K562 (cell line): ENCODE measurements around the gene GPX6. TPM values are rescaled to one million over a fixed set of nuclear protein-coding genes. Genes with fewer than 3 reads are reported as not detected.

Source experiments
- EGR1 ChIP-seq: fragments of 450-650 bp; conservative IDR thresholded peaks from 2 replicates; pipeline ENCODE4 v1.6.1; 2017; ENCODE audit warnings: mild to moderate bottlenecking
- ETV1 ChIP-seq: fragments of 450-650 bp; conservative IDR thresholded peaks from 2 replicates; pipeline ENCODE4 v1.6.1; 2016; ENCODE audit warnings: missing genetic modification characterization, control low read depth, low read depth, missing compliant biosample characterization
- FOXJ2 ChIP-seq: fragments of 200-800 bp; sonication (Bioruptor generic); IDR thresholded peaks from 2 replicates; pipeline ENCODE4 v1.6.1; 2016; ENCODE audit warnings: missing genetic modification characterization, missing compliant biosample characterization
- IRF1 ChIP-seq: sonication (generic); formaldehyde crosslinking; IDR thresholded peaks from 2 replicates; pipeline ENCODE4 v1.8.0; 2022; ENCODE audit warnings: missing genetic modification reagents, mild to moderate bottlenecking, borderline replicate concordance
- L3MBTL2 ChIP-seq: fragments of 450-650 bp; IDR thresholded peaks from 2 replicates; pipeline ENCODE4 v1.6.1; 2016; ENCODE audit warnings: mild to moderate bottlenecking, moderate library complexity
- MAZ ChIP-seq, 2 experiments: fragments of 450-650 bp in 1 of 2; sonication (generic) in 1 of 2; formaldehyde crosslinking; IDR thresholded peaks in 1 of 2; conservative IDR thresholded peaks in 1 of 2; 2 replicates each; pipeline versions ENCODE4 v1.4.0 to v1.5.0; 2020; ENCODE audit warnings: mild to moderate bottlenecking in 1 of 2, missing genetic modification reagents in 1 of 2
- RAD21 ChIP-seq, 2 experiments: fragments of 250-450 bp in 1 of 2; fragments of 450-650 bp in 1 of 2; sonication (Bioruptor Pico) in 1 of 2; formaldehyde crosslinking in 1 of 2; IDR thresholded peaks in 1 of 2; conservative IDR thresholded peaks in 1 of 2; 2 replicates each; pipeline versions ENCODE4 v1.4.0 to v1.8.0; 2020 to 2022; ENCODE audit warnings: mild to moderate bottlenecking in 2 of 2, moderate library complexity in 1 of 2
- SMARCE1 ChIP-seq: fragments of 450-650 bp; IDR thresholded peaks from 2 replicates; pipeline ENCODE4 v1.7.1; 2016; ENCODE audit warnings: mild to moderate bottlenecking
- TCF3 ChIP-seq: sonication (generic); formaldehyde crosslinking; IDR thresholded peaks from 2 replicates; pipeline ENCODE4 v1.4.0; 2020; ENCODE audit warnings: mild to moderate bottlenecking, missing genetic modification reagents
- ZBTB17 ChIP-seq: fragments of 450-650 bp; formaldehyde crosslinking; IDR thresholded peaks from 2 replicates; pipeline ENCODE4 v1.4.0; 2020; ENCODE audit warnings: mild to moderate bottlenecking
- ZNF282 ChIP-seq: sonication (generic); formaldehyde crosslinking; IDR thresholded peaks from 2 replicates; pipeline ENCODE4 v1.8.1; 2023; ENCODE audit warnings: missing genetic modification reagents
- polyA plus RNA-seq, 8 experiments: library from polyadenylated mRNA; depleted of rRNA in 4 of 8; stranded (reverse) in 5 of 8; unstranded in 3 of 8; fragments of >200 nt; fragmentation: Nextera tagmentation in 2 of 8; fragmentation: Illumina TruSeq in 1 of 8; extraction: Ambion mirVana in 2 of 8; extraction: Trizol in 1 of 8; gene quantifications; 2 replicates each; pipeline versions ENCODE4 v1.2.1 to v1.2.3, GENCODE V29; 2011 to 2014; ENCODE audit warnings: inconsistent platforms in 1 of 8, missing spikeins in 1 of 8
- total RNA-seq, 7 experiments: library from RNA; depleted of rRNA in 6 of 7; stranded (reverse); fragments of >200 nt in 6 of 7; fragmentation: Illumina TruSeq in 2 of 7; extraction: Trizol in 2 of 7; gene quantifications; 2 replicates each; pipeline versions ENCODE4 v1.2.1 to v1.2.3, GENCODE V29; 2011 to 2021; ENCODE audit warnings: low replicate concordance in 1 of 7
- TF ChIP-seq, protein P1 (sequence below): fragments of 450-650 bp; IDR thresholded peaks from 2 replicates; pipeline ENCODE4 v1.6.1; 2016; ENCODE audit warnings: mild to moderate bottlenecking, moderate library complexity
- TF ChIP-seq, protein P2 (sequence below), 2 experiments: fragments of 450-650 bp; IDR thresholded peaks; 2 replicates each; pipeline ENCODE4 v1.6.1; 2016

Gene GPX6
- total and polyA plus RNA-seq, 9 of the 15 experiments (the other 6 are each of a cell fraction or from before 2014, with no cell fraction given), result not detected

DNA sequence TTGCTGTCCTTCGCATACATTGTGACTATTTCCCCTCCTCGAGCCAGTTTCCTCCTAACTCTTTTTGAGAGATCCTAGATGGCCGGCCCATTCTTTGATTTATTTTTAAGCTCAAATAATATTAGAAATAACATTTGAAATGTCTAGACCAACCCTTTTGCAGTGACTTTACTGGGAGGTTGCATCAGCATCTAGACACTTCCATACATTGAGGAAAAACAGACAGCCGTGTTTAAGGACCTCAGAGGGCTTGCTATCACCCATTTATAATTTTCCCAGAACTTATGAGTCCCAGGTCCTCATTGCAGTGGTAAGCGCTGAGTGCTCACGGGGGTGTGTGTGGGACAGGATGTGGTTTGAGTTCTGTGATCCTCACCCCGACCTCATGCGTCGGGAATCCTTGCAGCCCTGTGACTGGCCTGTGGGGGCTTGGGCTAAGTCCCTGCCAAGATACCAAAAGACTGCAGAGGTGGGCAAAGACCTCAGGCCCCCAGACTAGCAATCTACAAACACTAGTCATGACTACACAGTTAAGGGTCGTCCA, 10.0 kb upstream of the GPX6 start, which contains the start of gene GPX5 (continued):
- TF ChIP-seq IRF1 (no peak), ETV1 (tag) (peak; percentile 76), ZNF282 (CRISPR knock-in tag) (no peak), SMARCE1 (0 out of 2 replicates have a peak, but pooled peaks have one; percentile 28), L3MBTL2 (peak; percentile 58), EGR1 (0 out of 2 replicates have a peak, but pooled peaks have one; percentile 20), RAD21 (CRISPR knock-in tag; conservative IDR thresholded peaks at IDR 0.05 in 1 of 2, IDR thresholded peaks at IDR 0.05 in 1 of 2) (0 out of 4 replicates have a peak, but pooled peaks of 1 of the 2 experiments have one; percentile 12), MAZ (CRISPR knock-in tag; conservative IDR thresholded peaks at IDR 0.05 in 1 of 2, IDR thresholded peaks at IDR 0.05 in 1 of 2) (peak in 1 of 2 experiments; percentile 66; a peak in 1 of 4 replicates), TCF3 (CRISPR knock-in tag) (0 out of 2 replicates have a peak, but pooled peaks have one; percentile 3), ZBTB17 (CRISPR knock-in tag) (peak; percentile 42; the same call in 1 of the 2 replicates), FOXJ2 (tag) (no peak)
- TF ChIP-seq, protein P1, sequence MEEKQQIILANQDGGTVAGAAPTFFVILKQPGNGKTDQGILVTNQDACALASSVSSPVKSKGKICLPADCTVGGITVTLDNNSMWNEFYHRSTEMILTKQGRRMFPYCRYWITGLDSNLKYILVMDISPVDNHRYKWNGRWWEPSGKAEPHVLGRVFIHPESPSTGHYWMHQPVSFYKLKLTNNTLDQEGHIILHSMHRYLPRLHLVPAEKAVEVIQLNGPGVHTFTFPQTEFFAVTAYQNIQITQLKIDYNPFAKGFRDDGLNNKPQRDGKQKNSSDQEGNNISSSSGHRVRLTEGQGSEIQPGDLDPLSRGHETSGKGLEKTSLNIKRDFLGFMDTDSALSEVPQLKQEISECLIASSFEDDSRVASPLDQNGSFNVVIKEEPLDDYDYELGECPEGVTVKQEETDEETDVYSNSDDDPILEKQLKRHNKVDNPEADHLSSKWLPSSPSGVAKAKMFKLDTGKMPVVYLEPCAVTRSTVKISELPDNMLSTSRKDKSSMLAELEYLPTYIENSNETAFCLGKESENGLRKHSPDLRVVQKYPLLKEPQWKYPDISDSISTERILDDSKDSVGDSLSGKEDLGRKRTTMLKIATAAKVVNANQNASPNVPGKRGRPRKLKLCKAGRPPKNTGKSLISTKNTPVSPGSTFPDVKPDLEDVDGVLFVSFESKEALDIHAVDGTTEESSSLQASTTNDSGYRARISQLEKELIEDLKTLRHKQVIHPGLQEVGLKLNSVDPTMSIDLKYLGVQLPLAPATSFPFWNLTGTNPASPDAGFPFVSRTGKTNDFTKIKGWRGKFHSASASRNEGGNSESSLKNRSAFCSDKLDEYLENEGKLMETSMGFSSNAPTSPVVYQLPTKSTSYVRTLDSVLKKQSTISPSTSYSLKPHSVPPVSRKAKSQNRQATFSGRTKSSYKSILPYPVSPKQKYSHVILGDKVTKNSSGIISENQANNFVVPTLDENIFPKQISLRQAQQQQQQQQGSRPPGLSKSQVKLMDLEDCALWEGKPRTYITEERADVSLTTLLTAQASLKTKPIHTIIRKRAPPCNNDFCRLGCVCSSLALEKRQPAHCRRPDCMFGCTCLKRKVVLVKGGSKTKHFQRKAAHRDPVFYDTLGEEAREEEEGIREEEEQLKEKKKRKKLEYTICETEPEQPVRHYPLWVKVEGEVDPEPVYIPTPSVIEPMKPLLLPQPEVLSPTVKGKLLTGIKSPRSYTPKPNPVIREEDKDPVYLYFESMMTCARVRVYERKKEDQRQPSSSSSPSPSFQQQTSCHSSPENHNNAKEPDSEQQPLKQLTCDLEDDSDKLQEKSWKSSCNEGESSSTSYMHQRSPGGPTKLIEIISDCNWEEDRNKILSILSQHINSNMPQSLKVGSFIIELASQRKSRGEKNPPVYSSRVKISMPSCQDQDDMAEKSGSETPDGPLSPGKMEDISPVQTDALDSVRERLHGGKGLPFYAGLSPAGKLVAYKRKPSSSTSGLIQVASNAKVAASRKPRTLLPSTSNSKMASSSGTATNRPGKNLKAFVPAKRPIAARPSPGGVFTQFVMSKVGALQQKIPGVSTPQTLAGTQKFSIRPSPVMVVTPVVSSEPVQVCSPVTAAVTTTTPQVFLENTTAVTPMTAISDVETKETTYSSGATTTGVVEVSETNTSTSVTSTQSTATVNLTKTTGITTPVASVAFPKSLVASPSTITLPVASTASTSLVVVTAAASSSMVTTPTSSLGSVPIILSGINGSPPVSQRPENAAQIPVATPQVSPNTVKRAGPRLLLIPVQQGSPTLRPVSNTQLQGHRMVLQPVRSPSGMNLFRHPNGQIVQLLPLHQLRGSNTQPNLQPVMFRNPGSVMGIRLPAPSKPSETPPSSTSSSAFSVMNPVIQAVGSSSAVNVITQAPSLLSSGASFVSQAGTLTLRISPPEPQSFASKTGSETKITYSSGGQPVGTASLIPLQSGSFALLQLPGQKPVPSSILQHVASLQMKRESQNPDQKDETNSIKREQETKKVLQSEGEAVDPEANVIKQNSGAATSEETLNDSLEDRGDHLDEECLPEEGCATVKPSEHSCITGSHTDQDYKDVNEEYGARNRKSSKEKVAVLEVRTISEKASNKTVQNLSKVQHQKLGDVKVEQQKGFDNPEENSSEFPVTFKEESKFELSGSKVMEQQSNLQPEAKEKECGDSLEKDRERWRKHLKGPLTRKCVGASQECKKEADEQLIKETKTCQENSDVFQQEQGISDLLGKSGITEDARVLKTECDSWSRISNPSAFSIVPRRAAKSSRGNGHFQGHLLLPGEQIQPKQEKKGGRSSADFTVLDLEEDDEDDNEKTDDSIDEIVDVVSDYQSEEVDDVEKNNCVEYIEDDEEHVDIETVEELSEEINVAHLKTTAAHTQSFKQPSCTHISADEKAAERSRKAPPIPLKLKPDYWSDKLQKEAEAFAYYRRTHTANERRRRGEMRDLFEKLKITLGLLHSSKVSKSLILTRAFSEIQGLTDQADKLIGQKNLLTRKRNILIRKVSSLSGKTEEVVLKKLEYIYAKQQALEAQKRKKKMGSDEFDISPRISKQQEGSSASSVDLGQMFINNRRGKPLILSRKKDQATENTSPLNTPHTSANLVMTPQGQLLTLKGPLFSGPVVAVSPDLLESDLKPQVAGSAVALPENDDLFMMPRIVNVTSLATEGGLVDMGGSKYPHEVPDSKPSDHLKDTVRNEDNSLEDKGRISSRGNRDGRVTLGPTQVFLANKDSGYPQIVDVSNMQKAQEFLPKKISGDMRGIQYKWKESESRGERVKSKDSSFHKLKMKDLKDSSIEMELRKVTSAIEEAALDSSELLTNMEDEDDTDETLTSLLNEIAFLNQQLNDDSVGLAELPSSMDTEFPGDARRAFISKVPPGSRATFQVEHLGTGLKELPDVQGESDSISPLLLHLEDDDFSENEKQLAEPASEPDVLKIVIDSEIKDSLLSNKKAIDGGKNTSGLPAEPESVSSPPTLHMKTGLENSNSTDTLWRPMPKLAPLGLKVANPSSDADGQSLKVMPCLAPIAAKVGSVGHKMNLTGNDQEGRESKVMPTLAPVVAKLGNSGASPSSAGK, result peak; percentile 32; the same call in 1 of the 2 replicates
- TF ChIP-seq, protein P2, sequence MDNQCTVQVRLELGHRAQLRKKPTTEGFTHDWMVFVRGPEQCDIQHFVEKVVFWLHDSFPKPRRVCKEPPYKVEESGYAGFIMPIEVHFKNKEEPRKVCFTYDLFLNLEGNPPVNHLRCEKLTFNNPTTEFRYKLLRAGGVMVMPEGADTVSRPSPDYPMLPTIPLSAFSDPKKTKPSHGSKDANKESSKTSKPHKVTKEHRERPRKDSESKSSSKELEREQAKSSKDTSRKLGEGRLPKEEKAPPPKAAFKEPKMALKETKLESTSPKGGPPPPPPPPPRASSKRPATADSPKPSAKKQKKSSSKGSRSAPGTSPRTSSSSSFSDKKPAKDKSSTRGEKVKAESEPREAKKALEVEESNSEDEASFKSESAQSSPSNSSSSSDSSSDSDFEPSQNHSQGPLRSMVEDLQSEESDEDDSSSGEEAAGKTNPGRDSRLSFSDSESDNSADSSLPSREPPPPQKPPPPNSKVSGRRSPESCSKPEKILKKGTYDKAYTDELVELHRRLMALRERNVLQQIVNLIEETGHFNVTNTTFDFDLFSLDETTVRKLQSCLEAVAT (IDR thresholded peaks at IDR 0.05), result peak in 1 of 2 experiments; percentile 64; a peak in 1 of 4 replicates
- TF ChIP-seq, all 486 proteins: peak for 31
